Ovary (tissue), 3 donors: ENCODE results near the gene SLC37A1.

Source experiments
- EP300 ChIP-seq: sonication (generic); formaldehyde crosslinking; IDR thresholded peaks from one replicate; pipeline ENCODE4 v1.6.1; 2017; ENCODE audit warnings: antibody characterized with exemption
- TF ChIP-seq, protein P1 (sequence below), 3 donors: fragments of 450-650 bp in 2 of 3; fragments of 200-600 bp in 1 of 3; IDR thresholded peaks; one replicate each; pipeline versions ENCODE4 v1.5.1 to v1.8.0; 2016 to 2022; ENCODE audit warnings: antibody characterized with exemption in 3 of 3, mild to moderate bottlenecking in 1 of 3
- donor health status: DM: no; HTN: no; CAD: no.

DNA sequence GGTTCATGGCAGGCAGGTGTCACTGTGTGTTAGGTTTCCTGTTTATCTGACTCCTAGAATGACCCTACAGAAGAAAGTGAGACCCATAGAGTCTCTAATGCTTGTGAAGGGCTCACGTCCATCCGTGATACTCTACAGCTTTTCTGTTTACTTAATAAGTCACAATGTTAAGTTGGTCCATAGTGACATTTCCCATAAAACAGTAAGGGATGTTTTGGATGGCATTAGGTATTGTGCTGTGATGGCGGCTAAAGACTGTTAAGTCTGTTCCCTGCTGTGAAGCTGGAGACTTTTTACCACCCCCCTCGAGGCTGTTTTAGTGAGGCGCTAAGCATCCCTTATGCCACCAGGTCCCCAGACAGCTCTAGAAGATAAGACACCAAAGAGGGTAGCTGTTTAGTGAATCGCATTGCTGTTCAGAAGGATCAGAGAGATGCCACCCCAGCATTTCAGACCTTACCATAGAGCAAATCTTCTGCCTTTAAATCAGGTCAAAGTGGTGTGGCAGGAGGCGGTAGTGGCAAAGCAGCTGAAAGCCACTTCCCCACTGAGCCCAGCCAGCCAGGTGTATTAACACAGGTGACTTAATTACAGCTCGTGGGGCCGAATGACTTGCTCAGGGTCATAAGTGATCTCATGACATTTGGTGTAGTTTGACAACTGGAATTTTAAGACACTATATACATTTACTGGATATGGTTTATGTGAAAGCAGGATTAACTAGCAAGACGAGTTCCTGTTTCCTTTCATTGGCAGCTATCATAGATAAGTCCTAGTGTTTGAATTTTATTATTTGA is 25.0 kb downstream of the SLC37A1 start:
- TF ChIP-seq, protein P1, sequence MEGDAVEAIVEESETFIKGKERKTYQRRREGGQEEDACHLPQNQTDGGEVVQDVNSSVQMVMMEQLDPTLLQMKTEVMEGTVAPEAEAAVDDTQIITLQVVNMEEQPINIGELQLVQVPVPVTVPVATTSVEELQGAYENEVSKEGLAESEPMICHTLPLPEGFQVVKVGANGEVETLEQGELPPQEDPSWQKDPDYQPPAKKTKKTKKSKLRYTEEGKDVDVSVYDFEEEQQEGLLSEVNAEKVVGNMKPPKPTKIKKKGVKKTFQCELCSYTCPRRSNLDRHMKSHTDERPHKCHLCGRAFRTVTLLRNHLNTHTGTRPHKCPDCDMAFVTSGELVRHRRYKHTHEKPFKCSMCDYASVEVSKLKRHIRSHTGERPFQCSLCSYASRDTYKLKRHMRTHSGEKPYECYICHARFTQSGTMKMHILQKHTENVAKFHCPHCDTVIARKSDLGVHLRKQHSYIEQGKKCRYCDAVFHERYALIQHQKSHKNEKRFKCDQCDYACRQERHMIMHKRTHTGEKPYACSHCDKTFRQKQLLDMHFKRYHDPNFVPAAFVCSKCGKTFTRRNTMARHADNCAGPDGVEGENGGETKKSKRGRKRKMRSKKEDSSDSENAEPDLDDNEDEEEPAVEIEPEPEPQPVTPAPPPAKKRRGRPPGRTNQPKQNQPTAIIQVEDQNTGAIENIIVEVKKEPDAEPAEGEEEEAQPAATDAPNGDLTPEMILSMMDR (IDR thresholded peaks at IDR 0.05): no peak
- TF ChIP-seq EP300: no peak
